ENCODE results near the gene IFT172.
"Not testable (repeated sequence)": the region's sequence is repeated elsewhere in the genome, so short reads cannot be mapped to it uniquely, and the experiment has no call there.

Gene IFT172

GRCh38 chr2:27489498-27490397, at the start of gene IFT172:
Gene IFT172, minus strand, starts transcription at chr2:27489743. Its CDS starts 90 bp downstream, at chr2:27489653.
- H3K27ac ChIP-seq: peak within 1 kb of the TSS; percentile 64
- no peak for TF ChIP-seq ZFX (IDR thresholded peaks at IDR 0.05; ENCODE audit: borderline replicate concordance)
- TF ChIP-seq CTCF (IDR thresholded peaks at IDR 0.05): no peak

- H3K27ac ChIP-seq: not testable (repeated sequence)
Observed at GRCh38 chr2:27538839-27539450, 49.4 kb upstream of the IFT172 start.

- H3K27ac ChIP-seq: no peak overlapping the region
- TF ChIP-seq ZFX (IDR thresholded peaks at IDR 0.05; ENCODE audit: borderline replicate concordance): no peak
- no peak for TF ChIP-seq CTCF (IDR thresholded peaks at IDR 0.05)
Observed at GRCh38 chr2:27537287-27537686, 47.7 kb upstream of the IFT172 start.

- TF ChIP-seq CTCF (IDR thresholded peaks at IDR 0.05): no peak
- TF ChIP-seq ZFX (IDR thresholded peaks at IDR 0.05; ENCODE audit: borderline replicate concordance): no peak
- no peak overlapping the region for H3K27ac ChIP-seq
Observed at GRCh38 chr2:27531983-27532382, 42.4 kb upstream of the IFT172 start.

GRCh38 chr2:27527182-27527581, 37.6 kb upstream of the IFT172 start:
- TF ChIP-seq CTCF (IDR thresholded peaks at IDR 0.05) (no peak), ZFX (IDR thresholded peaks at IDR 0.05; ENCODE audit: borderline replicate concordance) (no peak)
- H3K27ac ChIP-seq: no peak overlapping the region

GRCh38 chr2:27522400-27522945, 32.9 kb upstream of the IFT172 start:
- H3K27ac ChIP-seq: no peak overlapping the region
- TF ChIP-seq CTCF (IDR thresholded peaks at IDR 0.05): no peak

GRCh38 chr2:27520316-27520715, 30.8 kb upstream of the IFT172 start:
- TF ChIP-seq ZFX (IDR thresholded peaks at IDR 0.05; ENCODE audit: borderline replicate concordance) (no peak), CTCF (IDR thresholded peaks at IDR 0.05) (no peak)
- no peak overlapping the region for H3K27ac ChIP-seq
